Sigmoid colon (tissue), 7 donors: Measurements from ENCODE around the gene PDE4A. TPM values are rescaled to one million over a fixed set of nuclear protein-coding genes. Genes with fewer than 3 reads are reported as not detected.
"Not testable (repeated sequence)": the region's sequence is repeated elsewhere in the genome, so short reads cannot be mapped to it uniquely, and the experiment has no call there.

Experiments
- DNase-seq: peaks from one replicate; pipeline ENCODE4 v3.0.0-alpha.2; 2019
- H3K27ac ChIP-seq, 4 donors: fragments of 200-600 bp; sonication (generic); one replicate each; pipeline ENCODE4 v1.5.1; 2016 to 2019; ENCODE audit warnings: mild to moderate bottlenecking in 1 of 4
- H3K27me3 ChIP-seq, 3 donors: fragments of 200-600 bp; sonication (generic); one replicate each; pipeline ENCODE4 v1.5.1; 2019; ENCODE audit warnings: mild to moderate bottlenecking in 1 of 3
- H3K36me3 ChIP-seq, 4 donors: fragments of 200-600 bp; sonication (generic); one replicate each; pipeline ENCODE4 v1.5.1; 2016 to 2019
- H3K4me1 ChIP-seq, 4 donors: fragments of 200-600 bp; sonication (generic); one replicate each; pipeline ENCODE4 v1.5.1; 2017 to 2019
- H3K4me3 ChIP-seq, 4 donors: fragments of 200-600 bp; sonication (generic); one replicate each; pipeline ENCODE4 v1.5.1; 2017 to 2019; ENCODE audit warnings: mild to moderate bottlenecking in 2 of 4, moderate library complexity in 1 of 4
- H3K9me3 ChIP-seq, 4 donors: fragments of 200-600 bp in 3 of 4; sonication (generic) in 3 of 4; one replicate each; pipeline versions ENCODE4 v1.5.1 to v1.6.1; 2013 to 2019
- CTCF ChIP-seq, 4 experiments: fragments of 450-650 bp in 3 of 4; fragments of 200-600 bp in 1 of 4; IDR thresholded peaks; one replicate each; pipeline ENCODE4 v1.5.1; 2016 to 2019; ENCODE audit warnings: antibody characterized with exemption in 4 of 4, mild to moderate bottlenecking in 3 of 4, moderate library complexity in 2 of 4
- EP300 ChIP-seq, 4 donors: sonication (generic); formaldehyde crosslinking; IDR thresholded peaks; one replicate each; pipeline ENCODE4 v1.6.1; 2017; ENCODE audit warnings: antibody characterized with exemption in 4 of 4
- POLR2A ChIP-seq, 2 donors: fragments of 450-650 bp; IDR thresholded peaks; one replicate each; pipeline ENCODE4 v1.6.1; 2016; ENCODE audit warnings: antibody characterized with exemption in 2 of 2, mild to moderate bottlenecking in 2 of 2, moderate library complexity in 2 of 2
- POLR2AphosphoS5 ChIP-seq, 4 donors: sonication (generic); formaldehyde crosslinking; IDR thresholded peaks; one replicate each; pipeline ENCODE4 v1.6.1; 2017; ENCODE audit warnings: antibody characterized with exemption in 4 of 4
- WGBS, 2 donors: extraction: QIAGEN DNeasy Blood & Tissue Kit; methylation state at CpG; one replicate each; pipeline ENCODE4 v1.1.7; 2013; 5-methylcytosine and 5-hydroxymethylcytosine counted together
- intact Hi-C: fragments of 100-400 bp; cut with DNase I; formaldehyde crosslinking; loops from one replicate; pipeline ENCODE4 v1.15.1; 2023
- polyA plus RNA-seq, 3 donors: library from polyadenylated mRNA; stranded (reverse); fragments of 200-250 nt; gene quantifications; one replicate each; pipeline ENCODE4 v1.2.3, GENCODE V29; 2013
- total RNA-seq, 4 donors: library from RNA; depleted of rRNA; stranded (reverse); fragments of >200 nt; gene quantifications; one replicate each; pipeline ENCODE4 v1.1.0, GENCODE V29; 2016
- donor health status: healthy with polysubstance abuse.
- donor health status: Bipolar disorder and iron deficiency.
- donor health status: healthy.

Gene PDE4A
- total and polyA plus RNA-seq, 7 donors = 4.2 to 14.7 (median 7.6) TPM

- H3K9me3 ChIP-seq = no peaks in the 10 kb centered on the region
- intact Hi-C loops = loop anchor here (10.0 kb wide), 1 partner anchor 238 kb away; no protein-coding TSS in a partner anchor
- no peak overlapping the region for H3K27ac ChIP-seq
- H3K4me3 ChIP-seq = no peak overlapping the region
- peaks cover 0 to 23% (median 18%) of the 10 kb centered on the region in 4 donors for H3K4me1 ChIP-seq
- no peaks in the 10 kb centered on the region for H3K36me3 ChIP-seq
- no peak for DNase-seq
- H3K27me3 ChIP-seq = peaks cover 6 to 53% (median 44%) of the 10 kb centered on the region in 3 donors
- no peak for TF ChIP-seq EP300 (IDR thresholded peaks at IDR 0.05)
- TF ChIP-seq POLR2AphosphoS5 (IDR thresholded peaks at IDR 0.05) = no peak
- no peak for TF ChIP-seq CTCF (IDR thresholded peaks at IDR 0.05)
- TF ChIP-seq POLR2A (IDR thresholded peaks at IDR 0.05) = no peak
These were observed 13.2 kb upstream of the PDE4A start for GRCh38 chr19:10407096-10407495.

GRCh38 chr19:10408511-10409283, 11.6 kb upstream of the PDE4A start:
- intact Hi-C loops = loop anchor here (10.0 kb wide), 1 partner anchor 236 kb away; no protein-coding TSS in a partner anchor
- no peak for DNase-seq
- TF ChIP-seq POLR2AphosphoS5 (IDR thresholded peaks at IDR 0.05) = no peak
- TF ChIP-seq CTCF (IDR thresholded peaks at IDR 0.05) = no peak
- TF ChIP-seq EP300 (IDR thresholded peaks at IDR 0.05) = no peak
- no peak for TF ChIP-seq POLR2A (IDR thresholded peaks at IDR 0.05)
- peaks cover 6 to 53% (median 44%) of the 10 kb centered on the region in 3 donors for H3K27me3 ChIP-seq
- H3K4me3 ChIP-seq = no peak overlapping the region
- no peak overlapping the region for H3K27ac ChIP-seq
- peaks cover 0 to 14% (median 11%) of the 10 kb centered on the region in 4 donors for H3K4me1 ChIP-seq
- no peaks in the 10 kb centered on the region for H3K36me3 ChIP-seq
- no peaks in the 10 kb centered on the region for H3K9me3 ChIP-seq
- 47 to 67% methylated on average over 18 of the region's 18 CpGs for WGBS, 2 donors

- H3K9me3 ChIP-seq, H3K27ac ChIP-seq, H3K4me3 ChIP-seq, H3K36me3 ChIP-seq, DNase-seq, H3K4me1 ChIP-seq, intact Hi-C loops: not testable (repeated sequence)
- peaks cover 4 to 50% (median 27%) of the 10 kb centered on the region in 3 donors for H3K27me3 ChIP-seq
- WGBS, 2 donors = 59 to 69% methylated on average over 5 of the region's 5 CpGs
These were observed 9.1 kb upstream of the PDE4A start for GRCh38 chr19:10411224-10411623.

GRCh38 chr19:10412257-10412977, 7.9 kb upstream of the PDE4A start:
- peaks cover 13 to 52% (median 34%) of the 10 kb centered on the region in 3 donors for H3K27me3 ChIP-seq
- H3K27ac ChIP-seq = no peak overlapping the region
- peaks cover 0 to 4% (median 0%) of the 10 kb centered on the region in 4 donors for H3K9me3 ChIP-seq
- intact Hi-C loops = no loop called here
- no peak overlapping the region for H3K4me3 ChIP-seq
- no peak for DNase-seq
- TF ChIP-seq POLR2A (IDR thresholded peaks at IDR 0.05) = no peak
- TF ChIP-seq POLR2AphosphoS5 (IDR thresholded peaks at IDR 0.05) = no peak
- TF ChIP-seq EP300 (IDR thresholded peaks at IDR 0.05) = no peak
- no peak for TF ChIP-seq CTCF (IDR thresholded peaks at IDR 0.05)
- H3K36me3 ChIP-seq = no peaks in the 10 kb centered on the region
- H3K4me1 ChIP-seq = peaks cover 0 to 13% (median 11%) of the 10 kb centered on the region in 4 donors
- 48 to 63% methylated on average over 13 of the region's 13 CpGs for WGBS, 2 donors

GRCh38 chr19:10416083-10416379, 4.3 kb upstream of the PDE4A start:
- peaks cover 0 to 43% (median 39%) of the 10 kb centered on the region in 4 donors for H3K4me1 ChIP-seq
- TF ChIP-seq POLR2AphosphoS5 (IDR thresholded peaks at IDR 0.05) (no peak), POLR2A (IDR thresholded peaks at IDR 0.05) (no peak), EP300 (IDR thresholded peaks at IDR 0.05) (no peak), CTCF (IDR thresholded peaks at IDR 0.05) (no peak)

More at GRCh38 chr19:10416083-10416379, 4.3 kb upstream of the PDE4A start:
- H3K36me3 ChIP-seq = no peaks in the 10 kb centered on the region
- intact Hi-C loops = no loop called here
- DNase-seq = no peak
- WGBS, 2 donors = 5 to 10% methylated on average over 9 of the region's 9 CpGs
- H3K27ac ChIP-seq = peak overlapping the region in 1 of 4 donors; percentile 37
- H3K27me3 ChIP-seq = peaks cover 48 to 64% (median 51%) of the 10 kb centered on the region in 3 donors
- H3K9me3 ChIP-seq = peaks cover 0 to 4% (median 0%) of the 10 kb centered on the region in 4 donors
- H3K4me3 ChIP-seq = peak overlapping the region in 3 of 4 donors; percentile 26 to 46 (median 34)
